ENCODE measurements around the gene HERC3. TPM values are rescaled to one million over a fixed set of nuclear protein-coding genes. Genes with fewer than 3 reads are reported as not detected.
A peak's percentile ranks its signal among the peaks of the same experiment; 100 is the strongest.

HERC3 gene
- total and polyA plus RNA-seq, 2 of the 13 experiments (the other 11 are each of a cell fraction or from before 2014, with no cell fraction given) = 3.8 to 6.2 TPM

DNA sequence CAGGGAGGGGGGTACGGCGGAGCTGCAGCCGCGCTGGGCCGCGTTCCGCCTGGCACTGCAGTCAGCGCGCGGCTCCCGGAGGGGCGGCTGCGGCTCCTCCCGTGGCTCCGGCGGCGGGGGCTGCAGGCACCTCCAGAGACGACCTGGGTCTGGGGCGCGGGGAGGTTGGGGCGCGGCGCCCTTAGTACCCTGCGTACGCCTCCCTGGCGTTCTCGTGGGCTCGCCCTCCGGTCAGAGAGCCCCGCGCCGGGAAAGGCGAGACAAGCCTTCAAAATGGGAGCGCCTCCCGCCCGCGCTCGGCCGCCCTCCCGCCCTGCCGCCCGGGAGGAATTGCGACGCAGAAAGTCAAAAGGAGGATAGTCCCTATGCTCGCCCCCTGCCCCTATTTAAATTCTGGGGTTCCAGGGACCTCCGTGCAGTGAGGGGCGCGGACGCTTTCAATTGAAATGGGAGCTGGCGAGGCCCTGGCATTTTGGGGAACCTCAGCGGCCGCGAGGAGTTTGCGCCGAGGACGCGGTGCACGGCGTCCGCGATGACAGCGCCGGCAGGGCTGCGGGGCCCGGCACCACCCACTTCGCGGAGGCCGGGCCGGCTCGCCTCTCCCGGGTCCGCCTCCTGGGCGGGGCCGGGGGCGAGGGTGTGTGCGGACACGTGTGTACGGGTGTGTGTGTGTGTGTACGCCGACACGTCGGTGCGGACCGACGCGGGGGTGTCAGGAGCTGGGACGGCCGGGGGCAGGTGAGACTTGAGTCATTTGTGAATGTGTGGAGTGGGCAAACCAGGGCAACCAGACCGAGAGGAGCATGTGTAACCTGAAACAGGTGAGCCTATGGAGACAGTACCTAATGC, 544 bp downstream of the HERC3 start (continued):
- TF ChIP-seq, protein P1, sequence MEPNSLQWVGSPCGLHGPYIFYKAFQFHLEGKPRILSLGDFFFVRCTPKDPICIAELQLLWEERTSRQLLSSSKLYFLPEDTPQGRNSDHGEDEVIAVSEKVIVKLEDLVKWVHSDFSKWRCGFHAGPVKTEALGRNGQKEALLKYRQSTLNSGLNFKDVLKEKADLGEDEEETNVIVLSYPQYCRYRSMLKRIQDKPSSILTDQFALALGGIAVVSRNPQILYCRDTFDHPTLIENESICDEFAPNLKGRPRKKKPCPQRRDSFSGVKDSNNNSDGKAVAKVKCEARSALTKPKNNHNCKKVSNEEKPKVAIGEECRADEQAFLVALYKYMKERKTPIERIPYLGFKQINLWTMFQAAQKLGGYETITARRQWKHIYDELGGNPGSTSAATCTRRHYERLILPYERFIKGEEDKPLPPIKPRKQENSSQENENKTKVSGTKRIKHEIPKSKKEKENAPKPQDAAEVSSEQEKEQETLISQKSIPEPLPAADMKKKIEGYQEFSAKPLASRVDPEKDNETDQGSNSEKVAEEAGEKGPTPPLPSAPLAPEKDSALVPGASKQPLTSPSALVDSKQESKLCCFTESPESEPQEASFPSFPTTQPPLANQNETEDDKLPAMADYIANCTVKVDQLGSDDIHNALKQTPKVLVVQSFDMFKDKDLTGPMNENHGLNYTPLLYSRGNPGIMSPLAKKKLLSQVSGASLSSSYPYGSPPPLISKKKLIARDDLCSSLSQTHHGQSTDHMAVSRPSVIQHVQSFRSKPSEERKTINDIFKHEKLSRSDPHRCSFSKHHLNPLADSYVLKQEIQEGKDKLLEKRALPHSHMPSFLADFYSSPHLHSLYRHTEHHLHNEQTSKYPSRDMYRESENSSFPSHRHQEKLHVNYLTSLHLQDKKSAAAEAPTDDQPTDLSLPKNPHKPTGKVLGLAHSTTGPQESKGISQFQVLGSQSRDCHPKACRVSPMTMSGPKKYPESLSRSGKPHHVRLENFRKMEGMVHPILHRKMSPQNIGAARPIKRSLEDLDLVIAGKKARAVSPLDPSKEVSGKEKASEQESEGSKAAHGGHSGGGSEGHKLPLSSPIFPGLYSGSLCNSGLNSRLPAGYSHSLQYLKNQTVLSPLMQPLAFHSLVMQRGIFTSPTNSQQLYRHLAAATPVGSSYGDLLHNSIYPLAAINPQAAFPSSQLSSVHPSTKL (CRISPR knock-in tag; IDR thresholded peaks at IDR 0.05) = no peak; the same call in 1 of the 2 replicates
- TF ChIP-seq ZNF335 (CRISPR knock-in tag; IDR thresholded peaks at IDR 0.05) (no peak), ZNF850 (CRISPR knock-in tag; conservative IDR thresholded peaks at IDR 0.05) (no peak), SALL2 (CRISPR knock-in tag; IDR thresholded peaks at IDR 0.05) (0 out of 2 replicates have a peak, but pooled peaks have one; percentile 36), HDAC1 (CRISPR knock-in tag; IDR thresholded peaks at IDR 0.05) (peak; percentile 65), ZFP90 (CRISPR knock-in tag; IDR thresholded peaks at IDR 0.05; ENCODE audit: borderline replicate concordance) (no peak), NONO (IDR thresholded peaks at IDR 0.05) (no peak), NONO (CRISPR knock-in tag; conservative IDR thresholded peaks at IDR 0.05) (0 out of 2 replicates have a peak, but pooled peaks have one; percentile 47), ZNF124 (CRISPR knock-in tag; IDR thresholded peaks at IDR 0.05) (no peak), HOXA3 (CRISPR knock-in tag; IDR thresholded peaks at IDR 0.05) (peak; percentile 37; the same call in 1 of the 2 replicates), ZNF264 (CRISPR knock-in tag; IDR thresholded peaks at IDR 0.05) (0 out of 2 replicates have a peak, but pooled peaks have one; percentile 56), ZNF790 (CRISPR knock-in tag; IDR thresholded peaks at IDR 0.05; ENCODE audit: borderline replicate concordance) (no peak; the same call in 1 of the 2 replicates), ZNF556 (CRISPR knock-in tag; IDR thresholded peaks at IDR 0.05; ENCODE audit: borderline replicate concordance) (no peak), ZNF558 (CRISPR knock-in tag; IDR thresholded peaks at IDR 0.05; ENCODE audit: borderline replicate concordance) (peak; percentile 28; the same call in 1 of the 2 replicates), SP1 (IDR thresholded peaks at IDR 0.05) (no peak), SP1 (CRISPR knock-in tag; IDR thresholded peaks at IDR 0.05) (peak; percentile 70), BHLHE40 (IDR thresholded peaks at IDR 0.05; ENCODE audit: low read length) (peak; percentile 48), RFX5 (IDR thresholded peaks at IDR 0.05; ENCODE audit: low read depth, low read length) (no peak), MTF2 (CRISPR knock-in tag; IDR thresholded peaks at IDR 0.05; ENCODE audit: borderline replicate concordance) (0 out of 2 replicates have a peak, but pooled peaks have one; percentile 30), IKZF4 (CRISPR knock-in tag; IDR thresholded peaks at IDR 0.05; ENCODE audit: borderline replicate concordance, low read depth, not compliant biosample characterization) (peak; percentile 12)
- TF ChIP-seq, protein P2, sequence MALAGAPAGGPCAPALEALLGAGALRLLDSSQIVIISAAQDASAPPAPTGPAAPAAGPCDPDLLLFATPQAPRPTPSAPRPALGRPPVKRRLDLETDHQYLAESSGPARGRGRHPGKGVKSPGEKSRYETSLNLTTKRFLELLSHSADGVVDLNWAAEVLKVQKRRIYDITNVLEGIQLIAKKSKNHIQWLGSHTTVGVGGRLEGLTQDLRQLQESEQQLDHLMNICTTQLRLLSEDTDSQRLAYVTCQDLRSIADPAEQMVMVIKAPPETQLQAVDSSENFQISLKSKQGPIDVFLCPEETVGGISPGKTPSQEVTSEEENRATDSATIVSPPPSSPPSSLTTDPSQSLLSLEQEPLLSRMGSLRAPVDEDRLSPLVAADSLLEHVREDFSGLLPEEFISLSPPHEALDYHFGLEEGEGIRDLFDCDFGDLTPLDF (CRISPR knock-in tag; IDR thresholded peaks at IDR 0.05) = 0 out of 2 replicates have a peak, but pooled peaks have one; percentile 27
- TF ChIP-seq, protein P3, sequence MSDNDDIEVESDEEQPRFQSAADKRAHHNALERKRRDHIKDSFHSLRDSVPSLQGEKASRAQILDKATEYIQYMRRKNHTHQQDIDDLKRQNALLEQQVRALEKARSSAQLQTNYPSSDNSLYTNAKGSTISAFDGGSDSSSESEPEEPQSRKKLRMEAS (IDR thresholded peaks at IDR 0.05) = peak; percentile 88
- TF ChIP-seq, protein P4, sequence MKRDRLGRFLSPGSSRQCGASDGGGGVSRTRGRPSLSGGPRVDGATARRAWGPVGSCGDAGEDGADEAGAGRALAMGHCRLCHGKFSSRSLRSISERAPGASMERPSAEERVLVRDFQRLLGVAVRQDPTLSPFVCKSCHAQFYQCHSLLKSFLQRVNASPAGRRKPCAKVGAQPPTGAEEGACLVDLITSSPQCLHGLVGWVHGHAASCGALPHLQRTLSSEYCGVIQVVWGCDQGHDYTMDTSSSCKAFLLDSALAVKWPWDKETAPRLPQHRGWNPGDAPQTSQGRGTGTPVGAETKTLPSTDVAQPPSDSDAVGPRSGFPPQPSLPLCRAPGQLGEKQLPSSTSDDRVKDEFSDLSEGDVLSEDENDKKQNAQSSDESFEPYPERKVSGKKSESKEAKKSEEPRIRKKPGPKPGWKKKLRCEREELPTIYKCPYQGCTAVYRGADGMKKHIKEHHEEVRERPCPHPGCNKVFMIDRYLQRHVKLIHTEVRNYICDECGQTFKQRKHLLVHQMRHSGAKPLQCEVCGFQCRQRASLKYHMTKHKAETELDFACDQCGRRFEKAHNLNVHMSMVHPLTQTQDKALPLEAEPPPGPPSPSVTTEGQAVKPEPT (CRISPR knock-in tag; IDR thresholded peaks at IDR 0.05; ENCODE audit: low read depth) = 0 out of 2 replicates have a peak, but pooled peaks have one; percentile 40
